ENCODE results near the gene IER2. TPM values are rescaled to one million over a fixed set of nuclear protein-coding genes. Genes with fewer than 3 reads are reported as not detected.

Gene IER2
- total and polyA plus RNA-seq, 8 donors = 32.4 to 179 (median 41.1) TPM

GRCh38 chr19:13150931-13151604 is 857 bp downstream of the IER2 start:
- peaks cover 6 to 10% (median 7%) of the 10 kb centered on the region in 3 donors for H3K4me1 ChIP-seq
- peak overlapping the region; percentile 53 to 100 (median 91) for H3K4me3 ChIP-seq
- FAIRE-seq (no peak), DNase-seq (peak in 4 of 6 donors; percentile 59 to 73 (median 62)), ATAC-seq (no peak)
- no peaks in the 10 kb centered on the region for H3K27me3 ChIP-seq
- 0% methylated on average over 29 to 34 of the region's 34 CpGs for WGBS, 2 donors
- H3K27ac ChIP-seq = peak overlapping the region; percentile 89 to 99 (median 96)
- no peak for TF ChIP-seq CTCF (IDR thresholded peaks at IDR 0.05)
- intact Hi-C loops (cut with DNase I) = no loop called here
- H3K36me3 ChIP-seq = no peaks in the 10 kb centered on the region
- no peaks in the 10 kb centered on the region for H3K9me3 ChIP-seq

- no peaks in the 10 kb centered on the region for H3K9me3 ChIP-seq
- H3K36me3 ChIP-seq = no peaks in the 10 kb centered on the region
- peak; percentile 97 to 99 (median 98) for DNase-seq
- TF ChIP-seq CTCF (IDR thresholded peaks at IDR 0.05) = no peak
- FAIRE-seq = no peak
- H3K27me3 ChIP-seq = no peaks in the 10 kb centered on the region
- ATAC-seq = peak; percentile 48 to 63 (median 54)
- WGBS, 2 donors = 1% methylated on average over 58 to 71 of the region's 71 CpGs
- peaks cover 8 to 16% (median 10%) of the 10 kb centered on the region in 3 donors for H3K4me1 ChIP-seq
- peak overlapping the region; percentile 92 to 100 (median 99) for H3K27ac ChIP-seq
- peak overlapping the region; percentile 94 to 100 (median 99) for H3K4me3 ChIP-seq
- intact Hi-C loops (cut with DNase I) = no loop called here
Measured at GRCh38 chr19:13151605-13152355, 1.6 kb downstream of the IER2 start.

- Histone ChIP-seq H3K27ac (peak overlapping the region; percentile 92 to 100 (median 99)), H3K27me3 (no peaks in the 10 kb centered on the region), H3K4me3 (peak overlapping the region; percentile 94 to 100 (median 99)), H3K36me3 (no peaks in the 10 kb centered on the region), H3K9me3 (no peaks in the 10 kb centered on the region), H3K4me1 (peaks cover 8 to 23% (median 10%) of the 10 kb centered on the region in 3 donors)
- FAIRE-seq (no peak), DNase-seq (no peak), ATAC-seq (peak; percentile 0 to 2 (median 0))
- intact Hi-C loops (cut with DNase I) = no loop called here
- WGBS, 2 donors = 0% methylated on average over 24 to 25 of the region's 25 CpGs
- TF ChIP-seq CTCF (IDR thresholded peaks at IDR 0.05) = no peak
Measured at GRCh38 chr19:13152356-13152973, 2.3 kb downstream of the IER2 start.

- DNase-seq (peak; percentile 93 to 99 (median 98)), FAIRE-seq (no peak), ATAC-seq (peak; percentile 40 to 58 (median 50))
- H3K27ac ChIP-seq = peak overlapping the region; percentile 92 to 100 (median 99)
- peak in 1 of 4 donors; percentile 9 for TF ChIP-seq CTCF (IDR thresholded peaks at IDR 0.05)
- H3K4me1 ChIP-seq = peaks cover 8 to 28% (median 10%) of the 10 kb centered on the region in 3 donors
- no peaks in the 10 kb centered on the region for H3K27me3 ChIP-seq
- H3K4me3 ChIP-seq = peak overlapping the region; percentile 94 to 100 (median 99)
- H3K9me3 ChIP-seq = no peaks in the 10 kb centered on the region
- WGBS, 2 donors = 0% methylated on average over 54 to 59 of the region's 59 CpGs
- intact Hi-C loops (cut with DNase I) = no loop called here
- H3K36me3 ChIP-seq = no peaks in the 10 kb centered on the region
Measured at GRCh38 chr19:13152974-13153568, 2.9 kb downstream of the IER2 start.

Measured in pancreas (tissue), 10 donors.